ENCODE data around the gene NXPE4.

- TF ChIP-seq, protein P1, sequence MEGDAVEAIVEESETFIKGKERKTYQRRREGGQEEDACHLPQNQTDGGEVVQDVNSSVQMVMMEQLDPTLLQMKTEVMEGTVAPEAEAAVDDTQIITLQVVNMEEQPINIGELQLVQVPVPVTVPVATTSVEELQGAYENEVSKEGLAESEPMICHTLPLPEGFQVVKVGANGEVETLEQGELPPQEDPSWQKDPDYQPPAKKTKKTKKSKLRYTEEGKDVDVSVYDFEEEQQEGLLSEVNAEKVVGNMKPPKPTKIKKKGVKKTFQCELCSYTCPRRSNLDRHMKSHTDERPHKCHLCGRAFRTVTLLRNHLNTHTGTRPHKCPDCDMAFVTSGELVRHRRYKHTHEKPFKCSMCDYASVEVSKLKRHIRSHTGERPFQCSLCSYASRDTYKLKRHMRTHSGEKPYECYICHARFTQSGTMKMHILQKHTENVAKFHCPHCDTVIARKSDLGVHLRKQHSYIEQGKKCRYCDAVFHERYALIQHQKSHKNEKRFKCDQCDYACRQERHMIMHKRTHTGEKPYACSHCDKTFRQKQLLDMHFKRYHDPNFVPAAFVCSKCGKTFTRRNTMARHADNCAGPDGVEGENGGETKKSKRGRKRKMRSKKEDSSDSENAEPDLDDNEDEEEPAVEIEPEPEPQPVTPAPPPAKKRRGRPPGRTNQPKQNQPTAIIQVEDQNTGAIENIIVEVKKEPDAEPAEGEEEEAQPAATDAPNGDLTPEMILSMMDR (IDR thresholded peaks at IDR 0.05 in 8 of 11, conservative IDR thresholded peaks at IDR 0.05 in 3 of 11) = no peak
- TF ChIP-seq POLR2A (IDR thresholded peaks at IDR 0.05) (no peak), POLR2AphosphoS5 (IDR thresholded peaks at IDR 0.05) (no peak)
These were observed 21.9 kb upstream of the NXPE4 start for GRCh38 chr11:114617157-114618124.

All from spleen (tissue), 7 donors.